ENCODE measurements around the gene ZNF595. TPM values are rescaled to one million over a fixed set of nuclear protein-coding genes. Genes with fewer than 3 reads are reported as not detected.
"Not testable (repeated sequence)": the region's sequence is repeated elsewhere in the genome, so short reads cannot be mapped to it uniquely, and the experiment has no call there.

Gene ZNF595
- total RNA-seq, 2 experiments from 2014 or later: 1.6 to 1.9 TPM

GRCh38 chr4:85951-86350, 32.8 kb downstream of the ZNF595 start:
- BruUV-seq (replicated peaks): no TSS peak
- Histone ChIP-seq H4K20me1 (ENCODE audit: insufficient read depth, low read length) (no peaks in the 10 kb centered on the region), H3K27ac (ENCODE audit: low read depth, low read length, poor library complexity, severe bottlenecking) (no peak overlapping the region), H3K4me3 (ENCODE audit: low read depth, low read length, poor library complexity, severe bottlenecking) (no peak overlapping the region), H3K79me2 (ENCODE audit: insufficient read depth, low read depth, low read length) (no peaks in the 10 kb centered on the region), H3K4me1 (ENCODE audit: insufficient read depth, low read length, poor library complexity, severe bottlenecking) (no peaks in the 10 kb centered on the region), H3K9me3 (ENCODE audit: low read length) (peaks cover 49% of the 10 kb centered on the region; the same call in 1 of the 2 replicates), H3K4me2 (ENCODE audit: low read length) (no peak overlapping the region), H3K36me3 (ENCODE audit: insufficient read depth, low read length) (no peaks in the 10 kb centered on the region), H3K9me2 (ENCODE audit: insufficient read depth, low read length) (no peaks in the 10 kb centered on the region), H2AFZ (ENCODE audit: low read length) (no peak overlapping the region)
- ChIA-PET CTCF (ENCODE audit: unreplicated experiment) (no interaction called here), POLR2A (no interaction called here)
- intact Hi-C loops (cut with micrococcal nuclease; ENCODE audit: unreplicated experiment): no loop called here
- TF ChIP-seq EZH2phosphoT487 (IDR thresholded peaks at IDR 0.05; ENCODE audit: borderline replicate concordance, low read depth, low read length): no peak
- no peak for TF ChIP-seq CTCF (conservative IDR thresholded peaks at IDR 0.05; ENCODE audit: low read length)
- DNase-seq (ENCODE audit: low spot score): no peak

GRCh38 chr4:86559-87324, 33.6 kb downstream of the ZNF595 start:
- H3K36me3 ChIP-seq (ENCODE audit: insufficient read depth, low read length); H3K4me3 ChIP-seq (ENCODE audit: low read depth, low read length, poor library complexity, severe bottlenecking); H3K9me2 ChIP-seq (ENCODE audit: insufficient read depth, low read length); DNase-seq (ENCODE audit: low spot score); H3K4me1 ChIP-seq (ENCODE audit: insufficient read depth, low read length, poor library complexity, severe bottlenecking); intact Hi-C loops (cut with micrococcal nuclease; ENCODE audit: unreplicated experiment); H3K79me2 ChIP-seq (ENCODE audit: insufficient read depth, low read depth, low read length); BruUV-seq (replicated peaks); H4K20me1 ChIP-seq (ENCODE audit: insufficient read depth, low read length); H3K4me2 ChIP-seq (ENCODE audit: low read length); CTCF ChIA-PET (ENCODE audit: unreplicated experiment); POLR2A ChIA-PET; H2AFZ ChIP-seq (ENCODE audit: low read length); H3K27ac ChIP-seq (ENCODE audit: low read depth, low read length, poor library complexity, severe bottlenecking): not testable (repeated sequence)
- peaks cover 53% of the 10 kb centered on the region; the same call in 1 of the 2 replicates for H3K9me3 ChIP-seq (ENCODE audit: low read length)

- H4K20me1 ChIP-seq (ENCODE audit: insufficient read depth, low read length): no peaks in the 10 kb centered on the region
- BruUV-seq (replicated peaks): no TSS peak
- H3K79me2 ChIP-seq (ENCODE audit: insufficient read depth, low read depth, low read length): no peaks in the 10 kb centered on the region
- ChIA-PET POLR2A (interaction anchor here (0.5 kb wide), 1 partner anchor 138 kb away, joined by 3 read pairs; no protein-coding TSS in a partner anchor), CTCF (ENCODE audit: unreplicated experiment) (no interaction called here)
- intact Hi-C loops (cut with micrococcal nuclease; ENCODE audit: unreplicated experiment): no loop called here
- peaks cover 17% of the 10 kb centered on the region for H3K9me3 ChIP-seq (ENCODE audit: low read length)
- H3K4me2 ChIP-seq (ENCODE audit: low read length): no peak overlapping the region
- no peak overlapping the region for H3K27ac ChIP-seq (ENCODE audit: low read depth, low read length, poor library complexity, severe bottlenecking)
- TF ChIP-seq CTCF (conservative IDR thresholded peaks at IDR 0.05; ENCODE audit: low read length): no peak
- no peak for TF ChIP-seq EZH2phosphoT487 (IDR thresholded peaks at IDR 0.05; ENCODE audit: borderline replicate concordance, low read depth, low read length)
- DNase-seq (ENCODE audit: low spot score): no peak
- H3K4me3 ChIP-seq (ENCODE audit: low read depth, low read length, poor library complexity, severe bottlenecking): no peak overlapping the region
- H3K9me2 ChIP-seq (ENCODE audit: insufficient read depth, low read length): no peaks in the 10 kb centered on the region
- H3K4me1 ChIP-seq (ENCODE audit: insufficient read depth, low read length, poor library complexity, severe bottlenecking): no peaks in the 10 kb centered on the region
- no peaks in the 10 kb centered on the region for H3K36me3 ChIP-seq (ENCODE audit: insufficient read depth, low read length)
- no peak overlapping the region for H2AFZ ChIP-seq (ENCODE audit: low read length)
Observed at GRCh38 chr4:98386-98785, 45.3 kb downstream of the ZNF595 start.

Measured in OCI-LY7 (cell line).